Neuron (in vitro differentiated cells): ENCODE results near the gene EFNA5.
"Not testable (repeated sequence)": the region's sequence is repeated elsewhere in the genome, so short reads cannot be mapped to it uniquely, and the experiment has no call there.

ENCODE experiments used
- H2AFZ ChIP-seq: one replicate; pipeline ENCODE4 v1.6.1; 2013; ENCODE audit warnings: low read depth, mild to moderate bottlenecking, inconsistent platforms, low read length, moderate library complexity
- H3K27me3 ChIP-seq: one replicate; pipeline ENCODE4 v1.6.1; 2013; ENCODE audit warnings: low read length; ENCODE audit not compliant: insufficient read depth
- H3K36me3 ChIP-seq: one replicate; pipeline ENCODE4 v1.6.1; 2013; ENCODE audit warnings: low read length; ENCODE audit not compliant: insufficient read depth
- H3K4me1 ChIP-seq: one replicate; pipeline ENCODE4 v1.6.1; 2013; ENCODE audit warnings: low read length; ENCODE audit not compliant: insufficient read depth
- H3K4me3 ChIP-seq: 2 replicates; pipeline ENCODE4 v1.5.1; 2013; ENCODE audit warnings: mild to moderate bottlenecking, low read length, moderate library complexity
- H3K9me3 ChIP-seq: one replicate; pipeline ENCODE4 v1.6.1; 2013; ENCODE audit warnings: low read length

Gene EFNA5

DNA sequence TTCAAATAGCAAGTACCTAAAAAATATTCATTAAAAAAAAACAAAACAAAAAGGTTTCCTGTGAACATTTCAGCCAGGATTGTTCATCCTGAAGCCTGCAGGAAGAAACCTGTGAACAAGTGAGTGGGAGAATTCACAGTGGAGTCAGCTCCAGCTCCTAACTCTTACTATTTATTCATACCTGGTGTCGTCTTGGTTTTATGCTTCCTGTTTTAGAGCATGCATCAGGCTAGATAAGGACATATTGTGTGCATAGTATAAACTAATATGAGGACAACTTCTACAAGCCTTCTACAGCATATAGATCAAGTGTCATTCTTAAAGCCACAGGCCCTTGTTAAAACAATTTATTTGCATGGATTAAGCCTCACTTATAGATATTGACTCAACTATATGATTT is 169.9 kb downstream of the EFNA5 start:
- Histone ChIP-seq H3K36me3 (no peaks in the 10 kb centered on the region), H3K27me3 (no peaks in the 10 kb centered on the region), H3K4me3 (no peak overlapping the region), H3K4me1 (peaks cover 30% of the 10 kb centered on the region), H2AFZ (no peak overlapping the region), H3K9me3 (no peaks in the 10 kb centered on the region)

DNA sequence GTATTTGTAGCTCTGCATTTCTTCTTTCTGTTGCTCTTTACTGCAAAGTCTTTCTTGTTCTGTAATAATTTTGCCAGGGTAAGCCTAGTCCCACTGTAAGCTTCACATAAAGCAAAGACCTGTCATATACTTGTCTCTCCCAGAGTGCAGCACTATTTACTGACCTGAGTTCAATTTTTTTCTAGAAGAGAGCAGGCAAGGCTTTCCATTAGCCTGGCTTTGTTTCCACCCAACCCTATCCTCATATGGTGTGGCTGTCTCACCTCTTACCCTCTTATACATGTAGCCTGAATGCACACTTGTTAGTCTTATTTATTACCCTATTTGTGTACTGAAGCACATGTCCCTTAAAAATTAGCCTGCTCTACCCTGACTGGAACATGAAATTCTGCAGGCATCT is 170.4 kb downstream of the EFNA5 start:
- Histone ChIP-seq H3K4me3 (no peak overlapping the region), H3K4me1 (peaks cover 30% of the 10 kb centered on the region), H3K9me3 (no peaks in the 10 kb centered on the region), H3K36me3 (peaks cover 3% of the 10 kb centered on the region), H2AFZ (no peak overlapping the region), H3K27me3 (no peaks in the 10 kb centered on the region)

DNA sequence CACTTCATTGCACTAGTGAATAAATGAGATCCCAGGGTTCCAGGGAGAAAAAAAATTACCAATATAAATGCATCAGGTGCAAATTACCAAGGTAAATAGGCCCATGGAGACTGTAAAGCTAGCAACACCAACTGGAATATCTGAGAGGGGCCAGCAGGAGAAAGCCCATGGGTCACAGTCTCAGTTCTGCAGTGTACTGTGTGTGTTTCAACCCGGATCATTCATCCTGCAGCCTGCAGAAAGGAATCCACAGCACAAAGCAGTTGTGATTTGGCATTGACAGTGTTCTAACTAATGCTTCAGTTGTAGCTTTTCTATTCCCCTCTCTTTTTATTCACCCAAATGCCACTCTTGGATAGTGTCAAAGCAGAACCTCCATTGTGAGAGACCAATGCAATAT is 171.0 kb downstream of the EFNA5 start:
- Histone ChIP-seq H3K36me3 (peaks cover 3% of the 10 kb centered on the region), H3K27me3 (no peaks in the 10 kb centered on the region), H3K9me3 (no peaks in the 10 kb centered on the region), H2AFZ (no peak overlapping the region), H3K4me1 (peaks cover 30% of the 10 kb centered on the region), H3K4me3 (no peak overlapping the region)

DNA sequence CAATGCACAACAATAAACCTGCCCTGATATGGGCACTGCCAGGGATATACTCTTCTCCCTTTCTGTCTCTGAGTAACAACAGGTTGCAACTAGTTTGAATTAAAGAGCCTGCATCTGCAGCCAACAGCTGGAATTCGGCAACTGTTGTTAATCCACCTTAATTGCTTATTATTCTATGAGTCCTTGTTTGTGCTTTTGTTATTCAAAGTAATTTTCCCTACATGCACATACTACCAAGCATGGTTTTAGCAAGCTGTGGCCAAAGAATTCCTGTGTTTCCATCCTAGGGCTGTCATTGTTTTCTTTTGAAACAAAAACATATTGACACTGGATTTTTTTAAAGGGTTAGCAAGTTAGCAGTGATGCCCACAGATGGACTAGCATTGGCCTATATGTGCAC is 171.5 kb downstream of the EFNA5 start:
- Histone ChIP-seq H3K4me3 (no peak overlapping the region), H3K36me3 (peaks cover 3% of the 10 kb centered on the region), H3K4me1 (peaks cover 30% of the 10 kb centered on the region), H3K9me3 (no peaks in the 10 kb centered on the region), H3K27me3 (no peaks in the 10 kb centered on the region), H2AFZ (no peak overlapping the region)

DNA sequence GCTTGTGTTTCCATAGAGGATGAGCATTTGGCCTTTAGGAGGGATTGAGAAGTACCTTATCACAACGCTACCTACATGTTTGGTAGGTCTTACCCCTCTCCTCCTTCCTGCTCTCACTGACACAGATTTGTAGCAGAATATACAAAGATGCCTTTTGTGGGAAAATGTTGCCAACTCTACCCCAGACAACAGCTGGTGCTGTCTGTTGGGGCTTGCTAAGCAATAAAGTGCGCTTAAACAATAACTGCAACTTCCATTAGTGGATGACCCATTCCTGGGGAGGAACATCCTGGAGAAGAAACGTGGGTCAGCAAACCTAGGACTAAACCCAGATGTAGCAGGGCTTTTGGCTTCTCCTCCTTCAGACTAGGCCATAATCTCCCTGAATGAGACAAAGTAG is 174.3 kb downstream of the EFNA5 start:
- Histone ChIP-seq H3K4me3 (no peak overlapping the region), H3K9me3 (no peaks in the 10 kb centered on the region), H3K36me3 (peaks cover 7% of the 10 kb centered on the region), H3K4me1 (peaks cover 30% of the 10 kb centered on the region), H2AFZ (no peak overlapping the region), H3K27me3 (no peaks in the 10 kb centered on the region)

DNA sequence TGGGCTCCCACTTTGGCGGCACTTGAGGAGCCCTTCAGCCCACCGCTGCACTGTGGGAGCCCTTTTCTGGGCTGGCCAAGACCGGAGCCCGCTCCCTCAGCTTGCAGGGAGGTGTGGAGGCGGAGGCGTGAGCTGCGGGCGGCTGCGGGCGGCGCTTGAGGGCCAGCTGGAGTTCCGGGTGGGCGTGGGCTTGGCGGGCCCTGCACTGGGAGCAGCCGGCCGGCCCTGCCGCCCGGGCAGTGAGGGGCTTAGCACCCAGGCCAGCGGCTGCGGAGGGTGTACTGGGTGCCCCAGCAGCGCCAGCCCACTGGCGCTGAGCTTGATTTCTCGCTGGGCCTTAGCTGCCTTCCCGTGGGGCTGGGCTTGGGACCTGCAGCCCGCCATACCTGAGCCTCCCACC is 176.6 kb downstream of the EFNA5 start:
- H2AFZ ChIP-seq, H3K9me3 ChIP-seq, H3K36me3 ChIP-seq, H3K27me3 ChIP-seq, H3K4me1 ChIP-seq, H3K4me3 ChIP-seq: not testable (repeated sequence)

DNA sequence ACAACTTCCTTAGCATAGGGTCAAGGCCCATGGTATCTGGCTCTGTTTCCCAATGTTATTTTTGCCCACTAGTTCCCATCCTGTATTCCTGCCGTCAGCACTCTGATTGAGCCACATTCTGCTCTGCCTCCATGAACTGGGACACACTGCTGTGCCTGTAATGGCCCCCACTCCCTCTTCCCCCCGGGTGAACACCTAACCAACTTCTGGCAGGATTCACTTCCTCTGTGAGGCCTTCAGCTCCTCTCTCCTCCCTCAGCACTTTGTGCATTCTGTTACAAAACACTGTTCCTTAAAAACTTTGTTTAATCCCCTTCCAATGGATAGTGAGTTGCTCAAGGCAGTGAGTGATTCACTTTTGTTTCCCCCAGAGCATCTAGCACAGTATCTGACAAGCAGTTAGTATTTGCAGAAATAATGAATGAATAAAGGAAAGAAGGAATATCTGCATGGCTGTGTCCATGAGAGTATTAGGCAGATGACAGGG is 183.6 kb downstream of the EFNA5 start:
- Histone ChIP-seq H3K9me3 (no peaks in the 10 kb centered on the region), H2AFZ (no peak overlapping the region), H3K36me3 (no peaks in the 10 kb centered on the region), H3K4me1 (peaks cover 6% of the 10 kb centered on the region), H3K27me3 (no peaks in the 10 kb centered on the region), H3K4me3 (no peak overlapping the region)

DNA sequence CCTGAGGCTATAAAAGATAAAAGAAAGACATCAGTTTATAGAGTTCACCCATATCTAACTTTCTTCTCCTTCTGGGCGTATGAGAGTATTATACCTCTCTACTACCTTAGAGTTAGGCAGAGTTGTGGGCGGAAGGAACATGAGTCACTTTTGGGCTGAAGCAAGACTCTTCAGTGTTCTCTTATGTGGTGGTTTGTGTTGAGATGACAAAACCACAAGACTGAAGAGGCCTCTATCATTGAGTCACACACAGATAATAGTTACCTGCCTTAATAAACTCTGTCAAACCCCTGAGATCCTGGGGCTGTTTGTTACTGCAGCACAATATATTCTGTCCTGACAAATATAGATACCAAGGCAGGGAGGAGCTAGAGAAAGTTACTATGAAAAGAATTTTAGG is 184.2 kb downstream of the EFNA5 start:
- Histone ChIP-seq H3K9me3 (no peaks in the 10 kb centered on the region), H3K27me3 (no peaks in the 10 kb centered on the region), H3K4me1 (peaks cover 6% of the 10 kb centered on the region), H2AFZ (no peak overlapping the region), H3K36me3 (no peaks in the 10 kb centered on the region), H3K4me3 (no peak overlapping the region)

DNA sequence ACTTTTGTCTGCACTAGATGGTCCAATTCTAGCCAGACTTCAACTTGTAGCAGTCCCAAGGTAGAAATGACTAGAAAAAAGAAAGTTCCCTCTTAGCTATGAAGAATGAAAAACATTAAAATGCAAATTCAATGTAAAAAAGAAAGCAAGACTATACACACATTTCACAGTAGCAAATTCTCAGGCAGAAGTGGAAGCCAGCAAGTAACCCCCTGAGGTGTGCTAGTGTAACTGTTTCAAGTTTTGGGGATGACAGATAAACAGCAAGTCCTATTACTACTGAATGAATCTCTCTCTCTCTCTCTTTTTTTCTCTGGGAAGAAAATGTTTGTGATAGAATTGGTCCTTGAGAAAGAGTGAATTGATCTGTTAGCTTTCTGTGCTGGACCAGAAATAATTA is 185.6 kb downstream of the EFNA5 start:
- H3K27me3 ChIP-seq: no peaks in the 10 kb centered on the region
- no peak overlapping the region for H3K4me3 ChIP-seq
- H3K36me3 ChIP-seq: no peaks in the 10 kb centered on the region
- no peaks in the 10 kb centered on the region for H3K9me3 ChIP-seq
- no peak overlapping the region for H2AFZ ChIP-seq
- peaks cover 6% of the 10 kb centered on the region for H3K4me1 ChIP-seq

DNA sequence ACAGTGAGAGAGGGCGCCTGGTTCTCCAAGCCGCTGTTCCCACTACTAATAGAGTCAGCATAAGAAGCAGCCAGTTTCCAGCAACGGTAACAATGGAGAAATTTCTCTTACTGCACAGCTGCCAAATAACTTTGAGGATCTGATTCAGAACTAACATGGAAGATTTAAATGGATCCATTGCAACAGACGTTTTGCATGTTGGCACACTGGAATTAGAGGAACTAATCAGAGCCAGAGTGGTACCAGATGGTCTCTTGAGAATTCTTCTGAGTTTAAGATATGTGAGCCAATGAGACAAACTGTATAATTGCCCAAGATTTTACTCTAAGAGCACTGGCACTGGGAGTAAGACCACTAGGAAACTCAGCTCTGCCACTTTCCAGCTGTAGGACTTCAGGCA is 186.5 kb downstream of the EFNA5 start:
- Histone ChIP-seq H3K4me1 (peaks cover 6% of the 10 kb centered on the region), H3K36me3 (no peaks in the 10 kb centered on the region), H2AFZ (no peak overlapping the region), H3K27me3 (no peaks in the 10 kb centered on the region), H3K9me3 (no peaks in the 10 kb centered on the region), H3K4me3 (no peak overlapping the region)

DNA sequence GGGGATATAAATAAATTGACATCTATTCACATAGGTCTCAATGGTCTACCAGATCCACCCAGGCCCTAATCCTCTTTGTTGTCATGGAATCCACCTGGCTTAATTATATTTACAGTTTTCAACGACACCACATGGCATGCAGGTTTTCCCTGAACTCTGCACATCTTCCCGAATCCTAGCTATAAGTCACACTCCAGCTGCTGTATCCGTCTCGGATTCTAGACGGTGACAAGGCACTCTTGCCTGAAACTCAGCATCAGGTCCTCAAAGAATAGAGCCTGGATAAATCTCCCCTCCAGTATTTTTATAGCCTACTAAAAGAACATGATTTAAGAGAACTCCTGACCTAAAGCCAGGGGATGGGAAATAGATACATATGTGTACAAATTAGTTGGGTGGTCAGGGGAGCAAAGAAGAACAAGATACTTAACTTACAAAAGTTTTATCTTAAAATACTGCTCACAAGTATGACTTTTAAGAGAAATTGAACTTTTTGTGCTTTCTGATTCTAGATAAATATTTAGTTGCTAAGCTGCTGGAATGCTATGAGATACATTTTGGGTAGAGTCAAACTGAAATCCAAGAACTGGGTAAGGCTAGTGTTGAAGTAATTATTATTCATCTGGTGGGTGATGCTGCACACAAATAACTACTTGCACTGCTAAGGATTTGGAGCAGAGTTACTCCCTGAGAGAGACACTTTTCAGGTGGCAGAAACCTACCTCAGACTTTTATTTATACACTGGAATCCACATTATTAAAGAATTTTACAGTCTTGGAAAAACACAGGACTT is 187.3 kb downstream of the EFNA5 start:
- H3K9me3 ChIP-seq: no peaks in the 10 kb centered on the region
- no peaks in the 10 kb centered on the region for H3K36me3 ChIP-seq
- peaks cover 6% of the 10 kb centered on the region for H3K4me1 ChIP-seq
- no peaks in the 10 kb centered on the region for H3K27me3 ChIP-seq
- no peak overlapping the region for H2AFZ ChIP-seq
- no peak overlapping the region for H3K4me3 ChIP-seq

DNA sequence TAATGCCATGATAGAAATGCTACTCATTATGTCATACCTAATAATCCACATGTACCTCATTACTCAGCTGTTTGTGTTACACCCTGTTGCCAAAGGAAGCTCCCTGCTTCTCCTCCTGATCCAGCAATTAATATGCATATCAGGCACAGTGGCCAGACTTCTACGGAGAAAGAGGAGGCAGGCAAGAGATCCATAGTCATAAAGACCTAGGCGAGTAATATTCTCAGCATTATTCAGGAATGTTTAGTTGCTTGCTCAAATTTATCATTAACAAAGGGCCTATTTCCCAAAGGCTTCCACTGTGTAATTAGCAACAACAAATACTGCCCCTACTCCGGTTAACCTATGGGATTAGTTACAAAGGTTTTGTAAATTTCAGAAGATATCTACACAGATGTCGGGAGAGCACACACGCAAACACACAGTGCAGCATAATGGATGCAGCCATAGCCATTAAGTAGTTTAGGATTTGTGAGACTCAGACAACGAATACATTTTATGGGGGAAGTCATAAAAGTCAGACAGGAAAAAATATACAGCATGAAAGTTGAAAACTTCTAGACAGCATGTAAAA is 192.6 kb downstream of the EFNA5 start:
- Histone ChIP-seq H3K9me3 (no peaks in the 10 kb centered on the region), H3K4me3 (no peak overlapping the region), H3K36me3 (no peaks in the 10 kb centered on the region), H2AFZ (no peak overlapping the region), H3K27me3 (no peaks in the 10 kb centered on the region), H3K4me1 (peaks cover 2% of the 10 kb centered on the region)

DNA sequence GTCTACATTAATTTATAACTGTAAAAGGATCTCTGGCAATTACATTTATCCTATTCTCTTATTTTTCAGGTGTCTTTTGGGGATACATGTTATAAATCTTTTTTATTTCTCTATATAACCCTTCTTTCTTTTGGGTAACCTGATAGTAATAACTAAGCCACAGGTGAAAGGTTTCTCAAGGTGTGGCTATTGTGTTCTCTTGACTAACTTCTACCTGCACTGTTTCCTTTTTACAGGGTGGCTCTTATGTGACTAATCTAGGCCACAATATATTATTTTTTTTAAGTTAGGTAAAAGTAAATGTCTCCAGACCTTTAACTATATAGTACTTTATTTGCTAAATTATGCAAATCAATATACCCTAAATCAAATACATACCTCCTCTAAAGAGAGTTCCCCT is 193.2 kb downstream of the EFNA5 start:
- Histone ChIP-seq H2AFZ (no peak overlapping the region), H3K4me3 (no peak overlapping the region), H3K27me3 (no peaks in the 10 kb centered on the region), H3K36me3 (no peaks in the 10 kb centered on the region), H3K9me3 (no peaks in the 10 kb centered on the region), H3K4me1 (peaks cover 2% of the 10 kb centered on the region)

DNA sequence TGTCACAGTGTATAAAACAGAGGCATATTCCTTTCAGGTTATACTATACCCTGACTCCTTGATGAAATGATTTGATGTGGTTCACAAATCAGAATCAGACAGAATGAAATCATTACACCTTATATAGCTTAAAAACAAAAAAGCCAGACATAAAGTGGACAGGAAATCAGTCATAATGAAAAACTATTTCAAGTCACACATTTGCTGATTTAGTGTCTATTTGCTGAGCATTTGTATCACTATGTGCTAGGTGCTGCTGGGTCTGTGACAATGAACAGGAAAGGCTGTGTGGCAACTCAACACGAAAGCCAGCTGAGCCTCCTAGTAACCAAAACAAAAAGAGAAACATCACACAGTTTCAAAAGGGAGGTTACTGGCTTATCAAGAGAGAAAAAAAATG is 194.0 kb downstream of the EFNA5 start:
- Histone ChIP-seq H3K9me3 (no peaks in the 10 kb centered on the region), H3K36me3 (no peaks in the 10 kb centered on the region), H2AFZ (no peak overlapping the region), H3K27me3 (no peaks in the 10 kb centered on the region), H3K4me3 (no peak overlapping the region), H3K4me1 (peaks cover 2% of the 10 kb centered on the region)
